Measurements from ENCODE around the gene CYSTM1. TPM values are rescaled to one million over a fixed set of nuclear protein-coding genes. Genes with fewer than 3 reads are reported as not detected.
A peak's percentile ranks its signal among the peaks of the same experiment; 100 is the strongest.

The CYSTM1 gene
- total RNA-seq, 2 experiments from 2014 or later = 16.8 to 23.0 TPM

DNA sequence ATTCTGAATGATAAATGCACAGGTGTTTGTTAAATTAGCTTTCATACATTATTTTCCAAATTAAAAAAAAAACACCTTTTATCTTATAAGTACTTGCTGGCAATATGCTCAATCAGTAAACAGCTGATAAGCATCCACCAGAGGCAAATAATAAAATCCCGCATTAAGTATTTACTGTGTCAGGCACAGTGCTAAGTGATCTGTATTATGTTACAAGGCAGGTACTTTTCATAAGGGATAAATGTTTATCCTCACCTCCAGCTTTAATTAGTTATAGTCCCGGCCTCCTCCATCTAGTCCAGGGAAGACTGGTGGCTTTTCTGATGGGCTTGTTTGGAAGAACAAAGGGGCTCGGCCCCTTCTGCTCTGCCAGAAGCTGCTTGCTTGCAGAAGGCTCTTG, 87.9 kb downstream of the CYSTM1 start:
- no peak overlapping the region for H3K4me3 Mint-ChIP-seq
- peaks cover 66% of the 10 kb centered on the region for H3K4me1 Mint-ChIP-seq
- H3K27ac Mint-ChIP-seq = no peak overlapping the region
- no peaks in the 10 kb centered on the region for H3K9me3 Mint-ChIP-seq (ENCODE audit: low read depth)
- peaks cover 30% of the 10 kb centered on the region for H3K36me3 Mint-ChIP-seq
- no peak for DNase-seq
- H3K27me3 Mint-ChIP-seq = no peaks in the 10 kb centered on the region
- CTCF ChIA-PET = interaction anchor here (1.2 to 4.1 kb wide), 3 partner anchors 9 to 89 kb away, joined by 3 to 19 read pairs (median 12); no protein-coding TSS in a partner anchor
- ATAC-seq = no peak

- H3K4me1 Mint-ChIP-seq = peaks cover 45% of the 10 kb centered on the region
- no peaks in the 10 kb centered on the region for H3K27me3 Mint-ChIP-seq
- DNase-seq = no peak
- H3K4me3 Mint-ChIP-seq = no peak overlapping the region
- CTCF ChIA-PET = interaction anchor here (1.6 to 2.1 kb wide), 3 partner anchors 10 to 107 kb away, joined by 3 to 6 read pairs (median 4); no protein-coding TSS in a partner anchor
- no peaks in the 10 kb centered on the region for H3K9me3 Mint-ChIP-seq (ENCODE audit: low read depth)
- no peak for ATAC-seq
- H3K27ac Mint-ChIP-seq = peak overlapping the region; percentile 74
- H3K36me3 Mint-ChIP-seq = peaks cover 12% of the 10 kb centered on the region
These were observed 90.9 kb downstream of the CYSTM1 start for GRCh38 chr5:140265845-140266244.

GRCh38 chr5:140266471-140267200, 91.6 kb downstream of the CYSTM1 start:
- no peaks in the 10 kb centered on the region for H3K9me3 Mint-ChIP-seq (ENCODE audit: low read depth)
- CTCF ChIA-PET = interaction anchor here (1.1 to 2.1 kb wide), 3 partner anchors 22 to 106 kb away, joined by 3 to 6 read pairs (median 3); no protein-coding TSS in a partner anchor
- H3K27me3 Mint-ChIP-seq = no peaks in the 10 kb centered on the region
- no peak overlapping the region for H3K4me3 Mint-ChIP-seq
- DNase-seq = no peak
- H3K4me1 Mint-ChIP-seq = peaks cover 39% of the 10 kb centered on the region
- ATAC-seq = no peak
- peaks cover 13% of the 10 kb centered on the region for H3K36me3 Mint-ChIP-seq
- H3K27ac Mint-ChIP-seq = no peak overlapping the region

- ATAC-seq (no peak), DNase-seq (no peak)
- Mint-ChIP-seq H3K27ac (peak overlapping the region; percentile 17), H3K27me3 (no peaks in the 10 kb centered on the region), H3K4me1 (peaks cover 38% of the 10 kb centered on the region), H3K36me3 (peaks cover 14% of the 10 kb centered on the region), H3K9me3 (ENCODE audit: low read depth) (no peaks in the 10 kb centered on the region), H3K4me3 (no peak overlapping the region)
- CTCF ChIA-PET = interaction anchor here (0.9 to 2.1 kb wide), 3 partner anchors 22 to 92 kb away, joined by 3 to 6 read pairs (median 3); no protein-coding TSS in a partner anchor
These were observed 92.2 kb downstream of the CYSTM1 start for GRCh38 chr5:140267201-140267540.

DNA sequence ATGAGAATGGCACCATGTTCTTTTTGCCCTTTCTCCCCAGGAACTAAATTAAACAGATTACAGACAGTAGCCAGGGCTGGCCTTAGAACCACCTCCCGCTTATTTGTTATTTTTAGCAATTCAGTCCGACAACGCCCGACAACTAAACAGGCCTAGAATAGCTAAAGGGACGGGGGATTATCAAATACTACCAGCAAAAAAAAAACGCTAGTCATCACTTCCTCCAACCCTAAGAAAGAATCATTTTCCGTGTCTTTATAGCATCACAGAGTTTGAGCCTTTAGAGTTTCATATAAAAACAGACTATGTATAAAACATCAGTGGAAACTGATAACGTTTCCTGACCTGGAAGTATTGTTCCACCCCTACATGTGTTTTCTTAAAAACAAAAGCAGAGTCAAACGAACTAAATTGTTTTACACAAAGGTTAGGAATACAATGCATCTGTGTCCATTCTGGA, 92.6 kb downstream of the CYSTM1 start:
- no peaks in the 10 kb centered on the region for H3K9me3 Mint-ChIP-seq (ENCODE audit: low read depth)
- H3K36me3 Mint-ChIP-seq = peaks cover 10% of the 10 kb centered on the region
- H3K27me3 Mint-ChIP-seq = no peaks in the 10 kb centered on the region
- H3K4me3 Mint-ChIP-seq = no peak overlapping the region
- ATAC-seq (no peak), DNase-seq (no peak)
- peaks cover 35% of the 10 kb centered on the region for H3K4me1 Mint-ChIP-seq
- CTCF ChIA-PET = interaction anchor here (0.7 to 1.9 kb wide), 4 partner anchors 23 to 91 kb away, joined by 3 to 4 read pairs (median 3); no protein-coding TSS in a partner anchor
- H3K27ac Mint-ChIP-seq = peak overlapping the region; percentile 17

- H3K27ac Mint-ChIP-seq = no peak overlapping the region
- CTCF ChIA-PET = interaction anchor here (2.3 kb wide), 1 partner anchor 26 kb away, joined by 7 read pairs; no protein-coding TSS in a partner anchor
These were observed 95.0 kb downstream of the CYSTM1 start for GRCh38 chr5:140270008-140270407.

DNA sequence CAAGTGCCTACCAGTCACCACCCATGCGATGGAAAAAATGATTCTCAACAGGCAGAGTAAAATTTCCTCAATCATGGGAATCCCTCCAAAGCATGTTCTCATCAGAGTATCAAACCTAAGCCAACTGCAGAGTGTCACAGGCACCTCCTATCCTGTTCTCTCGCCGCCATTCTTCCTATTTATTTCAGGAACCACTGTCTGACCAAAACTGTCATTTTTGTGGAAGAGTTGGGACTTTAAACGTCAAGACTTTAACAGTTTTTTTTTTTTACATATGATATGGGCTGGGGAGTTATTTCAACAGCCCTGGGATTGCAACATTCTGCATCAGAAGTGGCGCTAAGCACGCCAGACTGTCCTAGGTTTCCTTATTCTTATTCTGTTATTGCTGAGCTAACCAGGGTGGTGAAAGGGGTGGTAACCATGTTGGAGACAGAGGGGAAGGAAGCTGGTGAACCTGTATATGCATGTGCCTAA, 98.5 kb downstream of the CYSTM1 start:
- Mint-ChIP-seq H3K27ac (peak overlapping the region; percentile 41), H3K4me1 (peaks cover 14% of the 10 kb centered on the region), H3K9me3 (ENCODE audit: low read depth) (no peaks in the 10 kb centered on the region), H3K36me3 (peaks cover 29% of the 10 kb centered on the region), H3K4me3 (no peak overlapping the region), H3K27me3 (no peaks in the 10 kb centered on the region)
- CTCF ChIA-PET = no interaction called here
- peak; percentile 33 for ATAC-seq
- DNase-seq = no peak

More at GRCh38 chr5:140270008-140270407, 95.0 kb downstream of the CYSTM1 start:
- Mint-ChIP-seq H3K27me3 (no peaks in the 10 kb centered on the region), H3K36me3 (peaks cover 12% of the 10 kb centered on the region), H3K4me3 (no peak overlapping the region), H3K4me1 (peaks cover 39% of the 10 kb centered on the region), H3K9me3 (ENCODE audit: low read depth) (no peaks in the 10 kb centered on the region)
- DNase-seq = no peak
- ATAC-seq = no peak

DNA sequence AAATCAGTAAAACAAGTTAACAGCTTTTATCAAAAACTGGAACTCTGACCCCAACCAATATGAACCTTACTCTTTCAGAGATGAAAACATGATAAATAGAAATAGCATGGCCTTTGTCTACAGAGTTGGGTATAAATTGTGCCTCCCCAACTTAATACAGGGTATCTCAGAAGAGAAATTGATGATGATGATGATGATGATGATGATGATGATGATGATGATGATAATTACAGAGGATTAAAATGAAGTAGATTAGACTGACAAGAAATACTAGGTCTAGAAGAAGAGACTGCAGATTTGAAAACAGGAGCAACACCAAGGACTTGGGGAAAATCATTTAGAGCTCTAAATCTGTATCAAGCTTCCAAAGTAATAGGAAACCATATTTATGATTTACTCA, 100.8 kb downstream of the CYSTM1 start:
- Mint-ChIP-seq H3K4me3 (no peak overlapping the region), H3K4me1 (peaks cover 17% of the 10 kb centered on the region), H3K9me3 (ENCODE audit: low read depth) (no peaks in the 10 kb centered on the region), H3K27ac (no peak overlapping the region), H3K27me3 (no peaks in the 10 kb centered on the region), H3K36me3 (peaks cover 32% of the 10 kb centered on the region)
- DNase-seq (no peak), ATAC-seq (no peak)
- CTCF ChIA-PET = interaction anchor here (0.7 to 0.9 kb wide), 4 partner anchors 19 to 79 kb away, joined by 3 read pairs; partner anchors contain the start of gene HBEGF

- CTCF ChIA-PET = no interaction called here
- Mint-ChIP-seq H3K27me3 (no peaks in the 10 kb centered on the region), H3K4me3 (no peak overlapping the region), H3K27ac (no peak overlapping the region), H3K36me3 (peaks cover 15% of the 10 kb centered on the region), H3K9me3 (ENCODE audit: low read depth) (no peaks in the 10 kb centered on the region), H3K4me1 (peaks cover 29% of the 10 kb centered on the region)
- DNase-seq (no peak), ATAC-seq (no peak)
These were observed 107.3 kb downstream of the CYSTM1 start for GRCh38 chr5:140282266-140282665.

DNA sequence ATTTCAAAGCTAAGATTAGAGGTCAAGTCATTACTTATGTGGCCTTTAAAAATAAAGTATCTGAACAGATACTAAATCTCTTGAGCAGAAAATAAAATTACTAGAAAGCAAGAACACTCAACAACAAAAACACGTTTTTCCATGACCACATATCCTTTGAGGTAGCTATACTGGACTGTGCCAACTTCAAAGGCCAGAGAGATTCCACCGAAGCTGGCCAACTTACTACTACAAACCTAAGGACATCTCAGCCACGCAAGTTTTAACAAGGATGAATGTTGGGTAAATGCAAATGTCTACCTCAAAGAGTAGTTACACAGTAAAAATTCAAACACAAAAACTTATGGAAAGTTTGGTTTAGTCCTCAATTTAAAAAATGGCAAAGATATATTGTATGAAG, 109.0 kb downstream of the CYSTM1 start:
- no peaks in the 10 kb centered on the region for H3K27me3 Mint-ChIP-seq
- no peak overlapping the region for H3K4me3 Mint-ChIP-seq
- peaks cover 5% of the 10 kb centered on the region for H3K36me3 Mint-ChIP-seq
- H3K9me3 Mint-ChIP-seq (ENCODE audit: low read depth) = no peaks in the 10 kb centered on the region
- peaks cover 32% of the 10 kb centered on the region for H3K4me1 Mint-ChIP-seq
- DNase-seq (no peak), ATAC-seq (no peak)
- CTCF ChIA-PET = interaction anchor here (1.2 to 1.4 kb wide), 2 partner anchors 40 to 62 kb away, joined by 3 read pairs; partner anchors contain the start of gene HBEGF
- H3K27ac Mint-ChIP-seq = no peak overlapping the region

DNA sequence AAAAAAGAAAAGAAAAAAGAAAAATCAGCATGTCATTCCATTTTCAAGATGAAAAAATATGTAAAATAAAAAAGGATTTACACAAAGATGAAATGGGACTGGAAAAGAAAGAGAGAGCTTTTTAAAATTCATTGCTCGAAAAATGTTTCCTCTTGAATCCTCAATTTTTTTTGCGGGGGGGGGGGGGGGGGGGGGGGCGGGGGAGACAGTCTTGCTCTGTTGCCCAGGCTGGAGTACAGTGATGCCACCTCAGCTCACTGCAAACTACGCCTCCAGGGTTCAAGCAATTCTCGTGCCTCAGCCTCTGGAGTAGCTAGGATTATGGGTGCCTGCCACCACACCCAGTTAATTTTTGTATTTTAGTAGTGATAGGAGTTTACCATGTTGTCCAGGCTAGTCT, 111.4 kb downstream of the CYSTM1 start:
- DNase-seq (no peak), ATAC-seq (no peak)
- Mint-ChIP-seq H3K9me3 (ENCODE audit: low read depth) (no peaks in the 10 kb centered on the region), H3K36me3 (peaks cover 11% of the 10 kb centered on the region), H3K4me1 (peaks cover 32% of the 10 kb centered on the region), H3K27ac (no peak overlapping the region), H3K4me3 (no peak overlapping the region), H3K27me3 (no peaks in the 10 kb centered on the region)
- CTCF ChIA-PET = interaction anchor here (1.1 to 1.2 kb wide), 2 partner anchors 9 to 77 kb away, joined by 3 to 4 read pairs; no protein-coding TSS in a partner anchor

DNA sequence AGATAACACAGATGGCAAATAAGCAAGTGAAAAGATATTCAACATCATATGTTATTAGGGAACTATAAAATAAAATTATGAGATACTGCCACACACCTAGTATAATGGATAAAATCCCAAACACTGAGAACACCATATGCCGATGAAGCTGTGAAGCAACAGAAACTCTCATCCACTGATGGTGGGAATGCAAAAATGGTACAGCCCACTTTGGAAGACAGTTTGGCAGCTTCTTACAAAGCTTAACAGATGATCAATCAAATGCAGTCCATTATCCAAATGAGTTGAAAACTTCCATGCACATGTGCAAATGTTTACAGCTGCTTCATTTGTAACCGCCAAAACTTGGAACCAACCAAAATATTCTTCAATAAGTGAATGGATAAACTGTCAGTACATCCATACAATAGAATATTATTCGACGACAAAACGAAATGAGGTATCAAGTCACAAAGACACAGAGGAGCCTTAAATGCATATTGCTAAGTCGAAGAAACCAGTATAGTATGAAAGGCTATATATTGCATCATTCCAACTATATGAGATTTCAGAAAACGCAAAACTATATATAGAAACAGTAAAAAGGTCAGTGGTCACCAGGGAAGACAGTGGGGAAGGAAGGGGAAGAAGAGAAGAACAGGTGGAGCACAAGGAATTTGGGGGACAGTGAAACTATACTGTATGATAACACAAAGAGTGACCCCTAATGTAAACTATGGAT, 113.0 kb downstream of the CYSTM1 start:
- Mint-ChIP-seq H3K36me3 (peaks cover 11% of the 10 kb centered on the region), H3K4me1 (peaks cover 30% of the 10 kb centered on the region)

More for the DNA sequence above, 113.0 kb downstream of the CYSTM1 start:
- no peaks in the 10 kb centered on the region for H3K27me3 Mint-ChIP-seq
- no peak overlapping the region for H3K27ac Mint-ChIP-seq
- DNase-seq (no peak), ATAC-seq (no peak)
- no peak overlapping the region for H3K4me3 Mint-ChIP-seq
- no peaks in the 10 kb centered on the region for H3K9me3 Mint-ChIP-seq (ENCODE audit: low read depth)
- CTCF ChIA-PET = interaction anchor here (0.9 kb wide), 1 partner anchor 58 kb away, joined by 3 read pairs; the partner anchor contains the start of gene HBEGF

All from activated CD8-positive, alpha-beta memory T cell treated with anti-CD3 and anti-CD28 coated beads, Interleukin-2, amount 10 ng/mL, durations not matched to agents 7 days and 5 days (primary cell).